Nephron progenitor cell (in vitro differentiated cells): ENCODE data around the gene COL5A1.

Experiments
- DNase-seq: peaks from one replicate; pipeline ENCODE4 v3.0.0; 2021
- H3K27ac Mint-ChIP-seq: 2 replicates; pipeline ENCODE4 v1.8.0; 2021; ENCODE audit warnings: mild to moderate bottlenecking, moderate library complexity, mixed read lengths
- H3K27me3 Mint-ChIP-seq: 2 replicates; pipeline ENCODE4 v1.8.0; 2021; ENCODE audit warnings: mild to moderate bottlenecking, low read depth, mixed read lengths; ENCODE audit not compliant: poor library complexity
- H3K36me3 Mint-ChIP-seq: 2 replicates; pipeline ENCODE4 v1.8.0; 2021; ENCODE audit warnings: low read depth, mixed read lengths
- H3K4me1 Mint-ChIP-seq: 2 replicates; pipeline ENCODE4 v1.8.0; 2021; ENCODE audit warnings: mixed read lengths
- H3K4me3 Mint-ChIP-seq: 2 replicates; pipeline ENCODE4 v1.8.0; 2021; ENCODE audit warnings: mild to moderate bottlenecking, moderate library complexity, mixed read lengths
- H3K9me3 Mint-ChIP-seq: 2 replicates; pipeline ENCODE4 v1.8.0; 2021; ENCODE audit warnings: mild to moderate bottlenecking, moderate library complexity, mixed read lengths
- CTCF ChIP-seq: fragments of 200-600 bp; sonication (generic); IDR thresholded peaks from 2 replicates; pipeline ENCODE4 v1.5.0; 2021; ENCODE audit warnings: antibody characterized with exemption

COL5A1 gene

DNA sequence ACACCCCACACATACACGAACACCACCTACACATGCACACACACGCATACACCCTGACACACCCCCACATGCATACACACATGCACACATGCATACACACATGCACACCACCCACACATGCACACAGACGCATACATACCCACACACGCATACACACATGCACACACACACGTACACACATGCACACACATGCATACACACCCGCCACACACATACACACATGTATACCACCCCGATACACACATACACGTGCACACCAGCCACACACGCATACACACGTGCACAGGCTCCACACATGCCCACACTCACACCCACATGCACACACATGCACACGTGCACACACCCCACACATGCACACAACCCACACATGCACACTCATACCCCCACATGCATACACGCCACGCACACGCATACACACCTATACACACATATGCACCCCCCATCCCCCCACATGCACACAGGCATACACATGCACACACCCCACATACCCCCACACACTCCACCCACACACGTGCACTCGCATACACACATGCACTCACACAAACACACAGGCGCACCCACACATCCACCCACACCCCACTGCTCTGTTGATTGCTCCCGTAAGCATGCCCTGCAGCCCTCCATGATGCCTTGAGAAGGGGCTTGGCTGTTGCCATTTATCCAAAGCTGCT lies 119.3 kb downstream of the COL5A1 start:
- Mint-ChIP-seq H3K27ac (no peak overlapping the region), H3K27me3 (no peaks in the 10 kb centered on the region), H3K9me3 (peaks cover 3% of the 10 kb centered on the region), H3K4me3 (no peak overlapping the region), H3K4me1 (no peaks in the 10 kb centered on the region), H3K36me3 (peaks cover 14% of the 10 kb centered on the region)
- no peak for DNase-seq
- no peak for TF ChIP-seq CTCF

- no peak for TF ChIP-seq CTCF
- DNase-seq: no peak
- Mint-ChIP-seq H3K27ac (no peak overlapping the region), H3K36me3 (peaks cover 18% of the 10 kb centered on the region), H3K9me3 (peaks cover 3% of the 10 kb centered on the region), H3K4me1 (peaks cover 4% of the 10 kb centered on the region), H3K27me3 (no peaks in the 10 kb centered on the region), H3K4me3 (no peak overlapping the region)
These were observed 123.1 kb downstream of the COL5A1 start for GRCh38 chr9:134764473-134765269.

- Mint-ChIP-seq H3K4me1 (peaks cover 11% of the 10 kb centered on the region), H3K4me3 (no peak overlapping the region), H3K27ac (no peak overlapping the region), H3K27me3 (no peaks in the 10 kb centered on the region), H3K9me3 (peaks cover under 1% of the 10 kb centered on the region), H3K36me3 (peaks cover 13% of the 10 kb centered on the region)
- TF ChIP-seq CTCF: no peak
- no peak for DNase-seq
These were observed 124.2 kb downstream of the COL5A1 start for GRCh38 chr9:134765785-134766184.

GRCh38 chr9:134766587-134766986 lies 125.0 kb downstream of the COL5A1 start:
- DNase-seq: no peak
- no peaks in the 10 kb centered on the region for H3K9me3 Mint-ChIP-seq
- H3K36me3 Mint-ChIP-seq: peaks cover 5% of the 10 kb centered on the region
- H3K27me3 Mint-ChIP-seq: no peaks in the 10 kb centered on the region
- TF ChIP-seq CTCF: no peak
- no peak overlapping the region for H3K4me3 Mint-ChIP-seq
- peaks cover 13% of the 10 kb centered on the region for H3K4me1 Mint-ChIP-seq
- H3K27ac Mint-ChIP-seq: no peak overlapping the region

DNA sequence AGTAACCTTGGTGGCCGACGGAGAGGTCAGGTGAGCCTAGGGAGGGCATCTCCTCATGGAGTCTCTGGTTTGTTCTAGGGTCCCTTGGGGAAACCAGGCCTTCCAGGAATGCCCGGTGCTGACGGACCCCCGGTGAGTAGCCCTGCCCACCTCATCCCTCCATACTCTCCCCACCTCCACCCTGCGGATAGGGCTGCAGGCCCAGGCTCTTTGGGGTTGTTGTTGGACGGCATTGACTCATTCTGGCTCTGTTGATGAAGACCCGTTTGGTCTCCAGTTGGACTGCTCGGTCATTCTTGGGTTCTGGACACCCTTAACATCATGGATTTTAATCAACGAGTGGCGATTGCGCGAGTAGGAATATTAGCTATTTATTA lies 126.7 kb downstream of the COL5A1 start:
- Mint-ChIP-seq H3K4me3 (no peak overlapping the region), H3K9me3 (no peaks in the 10 kb centered on the region), H3K4me1 (peaks cover 13% of the 10 kb centered on the region), H3K27ac (no peak overlapping the region), H3K27me3 (no peaks in the 10 kb centered on the region), H3K36me3 (peaks cover 4% of the 10 kb centered on the region)
- TF ChIP-seq CTCF: no peak
- no peak for DNase-seq
